CD4-positive, alpha-beta T cell treated with Interleukin-4 for 4 hours (primary cell): Measurements from ENCODE around the gene ACKR3.

Experiments
- DNase-seq: peaks from one replicate; pipeline ENCODE4 v3.0.0-alpha.2; 2020

The ACKR3 gene

DNA sequence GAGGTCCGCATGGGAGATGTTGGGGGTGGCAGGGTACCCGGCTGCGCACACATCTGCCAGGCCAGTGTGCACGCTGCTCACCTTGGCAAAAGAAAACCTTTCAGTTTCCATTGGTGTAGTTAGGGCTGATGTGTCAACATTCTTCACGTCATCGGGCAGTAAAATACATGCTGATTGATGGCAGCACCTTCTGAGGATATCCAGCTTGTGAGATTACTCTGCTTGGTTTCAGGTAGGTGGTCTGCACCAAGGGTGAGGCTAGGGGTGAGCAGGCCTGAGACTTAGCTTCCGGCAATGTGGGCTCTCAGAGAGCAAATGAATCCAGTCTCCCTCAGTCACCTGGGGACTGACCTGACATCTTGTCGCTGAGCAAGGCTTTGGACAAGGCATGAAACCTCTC is 19.3 kb upstream of the ACKR3 start:
- no peak for DNase-seq

DNA sequence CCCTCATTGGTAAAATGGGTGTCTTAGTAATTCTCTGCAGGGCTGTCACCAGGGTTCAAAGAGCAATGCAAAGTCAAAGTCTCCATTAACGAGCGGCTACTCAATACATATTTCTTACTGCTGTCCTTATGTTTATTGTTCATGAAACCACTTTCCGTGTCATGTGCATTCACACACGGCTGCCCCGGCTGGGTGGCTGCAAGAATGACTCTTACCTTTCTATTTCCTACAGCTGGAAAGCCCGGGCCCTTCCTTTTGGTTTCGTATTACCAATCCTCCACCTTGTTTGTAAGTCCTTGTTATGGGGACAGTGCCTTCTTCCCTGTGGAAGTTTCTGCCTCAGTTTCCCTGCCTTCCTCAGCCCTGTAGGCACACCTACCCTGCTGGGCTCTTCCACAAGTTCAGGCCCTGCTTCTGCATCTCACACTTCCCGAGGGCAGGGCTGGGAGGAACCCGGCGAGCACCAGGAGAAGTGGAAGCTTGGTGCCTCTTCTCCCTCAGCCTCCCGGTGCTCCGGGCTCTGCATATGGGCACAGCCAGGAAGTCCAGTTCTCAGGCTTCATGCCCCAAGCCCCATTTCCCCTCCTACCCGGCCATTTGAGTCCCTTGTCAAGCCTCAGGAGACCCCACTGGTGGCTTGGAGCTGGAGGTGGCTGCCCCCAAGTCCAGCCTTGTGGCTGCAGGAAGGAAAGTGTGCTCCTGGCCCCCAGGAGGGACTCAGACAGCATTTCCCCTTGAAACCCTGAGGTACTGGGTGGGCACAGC is 18.7 kb upstream of the ACKR3 start:
- DNase-seq, result no peak

DNA sequence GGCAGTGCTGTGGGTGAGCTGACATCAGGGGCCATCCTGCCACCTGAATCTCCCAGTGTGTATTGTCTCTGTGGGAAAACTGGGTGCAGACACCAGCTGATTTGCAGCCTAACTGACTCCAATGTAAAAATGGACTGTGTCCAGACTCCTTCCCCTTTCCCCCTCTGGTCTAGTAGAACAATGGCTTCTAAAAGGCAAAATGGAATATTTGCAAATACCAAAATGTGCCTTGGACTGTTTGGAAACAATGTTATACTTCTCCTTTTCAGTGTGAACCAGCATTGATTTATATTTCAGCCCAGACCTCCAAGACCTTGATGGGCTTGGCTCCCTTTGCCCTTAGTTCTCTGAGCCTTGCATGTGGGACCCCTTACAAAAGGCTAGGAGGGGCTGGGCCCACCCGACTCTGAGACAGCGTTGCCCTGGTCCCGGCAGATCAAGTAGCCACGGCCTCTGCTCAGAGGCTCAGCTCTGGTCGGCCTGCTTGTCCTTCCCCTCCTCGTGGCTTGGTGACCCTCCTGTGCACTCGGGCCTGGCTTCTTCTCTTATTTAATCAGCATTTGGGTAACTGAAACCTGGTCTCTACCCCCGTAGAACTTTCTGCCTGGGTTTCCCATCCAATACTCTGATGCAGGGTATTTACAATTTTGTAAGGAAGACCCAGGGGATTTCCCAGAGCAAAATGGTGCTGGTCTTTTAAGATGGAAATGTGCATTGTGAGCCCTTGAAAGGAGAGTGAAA is 18.0 kb upstream of the ACKR3 start:
- no peak for DNase-seq

DNA sequence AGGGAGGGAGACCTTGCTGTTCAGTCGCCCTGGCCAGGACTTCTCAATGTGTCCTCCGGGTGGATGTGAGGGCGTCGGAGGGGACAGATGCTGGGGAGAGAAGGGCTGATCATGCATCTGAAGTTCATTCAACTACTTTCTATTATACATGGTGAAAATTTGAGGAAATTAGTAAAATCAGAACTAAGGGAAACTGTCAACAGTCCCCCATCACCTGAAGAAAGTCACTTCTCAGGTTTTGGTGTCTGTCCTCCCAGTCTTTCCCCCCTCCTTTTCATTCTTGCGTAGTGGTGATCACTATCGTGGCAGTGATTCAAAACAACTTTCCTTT is 17.4 kb upstream of the ACKR3 start:
- DNase-seq, result no peak

DNA sequence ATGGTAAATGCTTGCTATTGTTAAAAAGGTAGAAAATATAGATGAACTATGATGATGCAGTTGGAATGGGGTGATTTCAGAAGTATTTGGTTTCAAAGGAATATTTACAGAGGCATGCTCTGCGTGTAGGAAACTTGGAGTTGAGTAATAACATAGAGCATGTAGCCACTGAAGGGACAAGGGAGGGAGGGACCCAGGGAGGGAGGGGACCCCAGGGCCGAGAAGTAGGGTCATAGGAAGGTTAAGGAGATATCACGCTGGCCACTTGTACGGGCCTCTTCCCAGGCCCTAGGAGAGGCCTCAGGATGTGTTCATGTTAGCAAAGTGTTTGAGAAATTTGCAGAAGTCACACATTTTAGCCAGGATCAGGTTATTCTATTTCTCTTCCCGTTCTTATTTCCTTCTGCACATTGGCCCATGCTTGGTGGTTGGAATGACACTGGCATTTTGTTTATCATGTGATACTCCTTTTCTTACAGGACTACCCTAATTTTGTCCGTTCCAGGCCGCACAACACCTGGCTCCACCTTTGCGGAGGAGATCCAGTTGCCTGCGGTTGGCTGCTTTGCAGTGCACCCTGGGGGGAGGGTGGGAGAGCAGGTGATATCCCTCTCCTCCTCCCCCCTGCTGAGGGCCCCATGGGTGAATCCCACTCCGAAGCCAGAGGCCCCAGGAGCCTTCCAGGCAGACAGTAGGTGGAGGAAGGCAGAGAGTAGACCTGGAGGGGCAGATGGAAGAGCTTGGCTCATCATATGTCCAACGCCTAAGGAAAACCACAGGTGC is 16.9 kb upstream of the ACKR3 start:
- no peak for DNase-seq

DNA sequence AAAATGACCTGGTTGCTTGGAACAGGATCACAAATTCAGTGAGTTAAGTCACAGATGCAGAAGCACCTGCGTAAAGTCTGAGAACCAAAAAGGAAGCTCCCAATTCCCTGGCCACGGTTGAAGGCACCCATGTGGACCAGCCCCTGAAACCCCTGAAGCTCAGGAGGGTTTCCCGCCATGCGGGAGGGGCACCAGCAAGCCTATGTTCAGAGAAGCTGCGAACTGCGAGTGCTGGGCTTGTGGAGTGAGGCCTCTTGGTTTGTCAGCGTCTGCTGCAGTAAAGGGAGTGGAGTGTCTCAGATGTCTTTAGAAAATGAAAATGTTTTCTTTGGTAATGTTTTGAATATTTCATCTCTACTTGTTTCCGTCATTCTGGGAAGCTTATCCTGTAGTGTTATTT is 16.1 kb upstream of the ACKR3 start:
- DNase-seq, result no peak

DNA sequence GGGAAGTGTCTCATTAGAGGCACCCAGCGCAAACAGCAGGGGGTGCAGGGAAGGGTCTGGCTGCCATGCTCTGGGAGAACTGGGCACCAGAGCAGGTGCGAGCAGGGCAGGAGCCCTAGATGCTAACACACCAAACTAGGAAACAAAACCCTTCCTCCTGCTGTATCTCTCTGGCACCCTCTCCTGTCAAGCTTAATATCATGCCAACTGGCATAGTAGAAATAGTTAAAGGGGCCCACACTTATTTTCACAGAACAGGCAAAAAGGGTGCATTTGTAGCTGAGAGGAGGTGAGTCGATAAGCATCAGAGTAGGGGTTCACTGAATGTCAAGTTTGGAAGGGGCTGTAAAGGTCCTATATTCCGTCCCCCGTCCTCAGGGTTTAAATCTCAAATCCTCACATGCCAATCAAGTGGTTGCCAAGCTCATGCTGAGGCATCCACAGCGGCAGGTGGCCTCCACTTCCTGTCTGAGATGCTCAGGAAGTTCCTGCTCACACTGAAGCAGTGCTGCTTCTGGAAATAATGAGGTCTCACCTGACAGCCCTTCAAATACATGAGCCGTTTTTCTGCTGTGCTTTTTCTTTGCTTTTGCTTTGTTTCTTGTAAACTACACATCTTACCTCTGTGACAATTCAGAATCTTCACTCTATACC is 14.9 kb upstream of the ACKR3 start:
- no peak for DNase-seq

DNA sequence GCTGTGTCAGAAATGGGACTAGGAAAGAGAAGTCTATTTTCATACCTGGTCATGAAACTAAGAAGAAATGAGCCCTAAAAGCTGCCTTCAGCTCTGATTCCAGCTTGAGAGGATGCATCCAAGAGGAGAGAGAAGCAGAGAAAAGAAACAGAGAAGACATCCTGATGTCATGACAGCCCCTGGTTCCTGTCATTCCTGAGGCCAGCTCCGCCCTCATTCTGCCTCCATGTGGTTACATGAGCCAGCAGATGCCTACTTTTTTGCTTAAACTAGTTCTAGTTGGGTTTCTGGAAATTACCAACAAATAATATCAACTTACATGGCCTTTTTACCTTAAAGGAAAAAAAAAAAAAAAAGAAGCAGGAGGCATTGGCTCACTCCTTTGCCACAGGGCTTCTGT is 14.1 kb upstream of the ACKR3 start:
- DNase-seq, result no peak

DNA sequence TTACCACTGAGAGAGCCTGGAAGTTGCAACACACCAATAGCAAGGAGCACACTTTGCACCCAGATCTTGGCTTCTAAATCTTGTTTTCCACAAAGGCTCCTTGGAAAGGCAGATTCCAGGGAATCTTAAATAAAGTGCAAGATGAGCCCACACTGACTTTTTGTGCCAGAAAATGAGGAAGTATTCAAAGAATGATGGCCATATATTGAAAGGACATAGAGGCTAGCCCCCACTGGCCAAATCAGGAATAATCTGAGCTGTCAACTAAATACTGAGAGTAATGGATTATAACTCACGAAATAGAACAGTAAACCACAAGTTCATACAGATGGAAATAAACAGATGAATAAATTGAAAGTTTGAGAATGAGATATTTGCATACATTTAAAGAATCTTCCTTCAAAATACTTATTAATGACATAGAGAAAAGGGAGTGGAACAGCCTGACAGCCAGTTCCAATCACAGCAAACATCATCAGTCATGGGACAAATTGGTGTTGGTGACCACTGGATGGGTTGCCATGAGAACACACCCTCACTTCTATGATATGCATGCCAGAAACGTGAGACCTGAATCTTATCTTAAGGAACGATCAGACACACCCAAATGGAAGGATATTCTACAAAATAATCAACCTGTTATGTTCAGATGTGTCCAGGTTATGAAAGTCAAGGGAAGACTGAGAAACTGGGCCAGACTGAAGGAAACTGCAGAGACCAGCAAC is 12.2 kb upstream of the ACKR3 start:
- no peak for DNase-seq

DNA sequence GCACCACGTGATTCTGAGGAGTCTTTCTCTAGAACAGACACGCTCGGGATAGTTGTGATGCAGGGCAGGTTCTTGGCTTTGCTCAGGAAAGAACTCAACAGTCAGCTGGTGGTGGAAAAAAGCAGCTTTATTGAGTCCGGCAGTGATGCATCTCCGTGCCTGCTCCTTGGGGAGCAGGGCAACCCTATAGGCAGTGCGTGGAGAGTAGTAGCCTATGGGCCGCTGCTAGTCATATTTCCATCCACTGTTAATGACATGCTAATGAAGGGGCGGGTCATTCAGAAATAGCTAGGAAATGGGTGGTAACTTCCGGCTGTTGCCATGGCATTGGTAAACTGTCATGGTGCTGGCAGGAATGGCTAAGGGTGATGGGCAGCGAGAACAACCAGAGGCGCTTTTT is 11.6 kb upstream of the ACKR3 start:
- DNase-seq, result no peak

DNA sequence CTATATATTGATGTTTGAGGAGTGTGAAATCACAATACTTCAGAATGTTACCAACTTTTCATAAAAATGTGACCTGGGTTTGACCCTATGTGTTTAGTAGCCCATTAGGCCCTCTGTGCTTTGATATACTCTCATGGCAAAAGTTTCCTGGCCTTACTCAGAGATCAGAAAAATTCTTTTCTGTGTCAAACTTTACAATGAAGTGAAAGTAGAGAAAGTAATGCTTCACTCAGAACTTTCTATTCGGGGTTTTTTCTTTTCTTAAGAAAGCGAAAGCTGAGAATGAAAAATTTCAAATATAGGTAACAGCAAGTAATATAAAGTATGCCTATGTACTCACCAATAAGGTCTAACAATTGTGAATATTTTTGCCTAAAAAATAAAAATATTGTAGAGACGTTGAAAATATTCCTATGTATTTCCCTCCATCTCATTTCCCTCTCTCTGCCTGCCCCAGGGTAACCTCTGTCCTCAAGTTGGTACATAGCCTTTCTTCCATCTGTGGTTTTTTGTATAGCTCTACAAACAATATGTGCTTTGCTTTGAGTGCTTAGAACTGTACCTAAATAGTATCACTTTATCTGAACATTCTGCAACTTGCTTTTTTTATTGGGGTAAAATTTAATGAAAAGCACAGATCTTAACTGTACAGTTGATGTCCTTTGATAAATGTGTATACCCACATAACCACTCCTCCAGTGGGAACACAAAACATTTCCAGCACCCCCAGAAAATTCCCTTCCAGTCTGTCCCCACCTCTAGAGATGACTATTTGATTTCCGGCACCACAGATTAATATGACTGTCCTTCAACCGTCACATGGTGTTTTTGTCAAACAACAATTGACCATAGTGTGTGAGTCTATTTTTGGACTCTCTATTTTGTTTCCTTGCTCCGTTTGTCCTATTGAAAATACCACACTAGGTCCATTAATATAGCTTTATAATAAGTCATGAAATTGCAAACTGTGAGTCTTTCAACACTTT is 10.3 kb upstream of the ACKR3 start:
- no peak for DNase-seq

DNA sequence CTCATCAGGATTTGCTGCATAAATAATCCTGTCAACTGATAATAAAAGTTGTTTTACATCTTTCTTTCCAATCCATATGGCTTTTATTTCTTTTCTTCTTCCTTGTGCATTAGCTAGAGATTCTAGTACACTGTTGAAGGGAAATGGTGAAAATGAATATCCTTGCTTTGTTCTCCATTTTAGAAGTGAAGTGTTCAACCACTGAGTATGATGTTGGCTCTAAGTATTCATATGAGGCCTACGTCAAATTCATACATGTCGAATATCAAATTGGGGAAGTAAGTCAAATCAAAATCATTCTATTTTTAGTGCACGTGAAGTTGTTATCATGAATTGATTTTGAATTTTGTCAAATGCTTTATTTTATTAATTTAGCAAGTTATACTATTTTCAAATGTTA is 7.8 kb upstream of the ACKR3 start:
- DNase-seq, result no peak

DNA sequence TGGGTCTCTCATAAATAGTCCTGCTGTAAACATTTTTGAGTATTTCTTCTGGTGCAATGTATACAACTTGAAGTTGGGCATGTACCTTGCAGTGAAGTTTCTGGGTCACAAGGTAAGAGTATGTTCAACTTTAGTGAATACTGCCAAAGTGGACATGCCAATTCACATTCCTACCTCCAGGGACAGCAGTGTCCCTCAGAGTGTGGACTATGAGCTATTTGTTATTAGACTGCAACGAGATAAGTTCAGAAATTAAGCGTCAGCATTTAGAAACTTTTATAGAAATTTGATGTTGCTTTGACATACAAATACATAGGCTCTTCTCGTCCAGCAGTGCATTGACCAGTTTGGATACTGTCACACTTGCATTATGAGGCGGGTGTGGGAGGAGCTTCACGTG is 7.2 kb upstream of the ACKR3 start:
- DNase-seq, result no peak

DNA sequence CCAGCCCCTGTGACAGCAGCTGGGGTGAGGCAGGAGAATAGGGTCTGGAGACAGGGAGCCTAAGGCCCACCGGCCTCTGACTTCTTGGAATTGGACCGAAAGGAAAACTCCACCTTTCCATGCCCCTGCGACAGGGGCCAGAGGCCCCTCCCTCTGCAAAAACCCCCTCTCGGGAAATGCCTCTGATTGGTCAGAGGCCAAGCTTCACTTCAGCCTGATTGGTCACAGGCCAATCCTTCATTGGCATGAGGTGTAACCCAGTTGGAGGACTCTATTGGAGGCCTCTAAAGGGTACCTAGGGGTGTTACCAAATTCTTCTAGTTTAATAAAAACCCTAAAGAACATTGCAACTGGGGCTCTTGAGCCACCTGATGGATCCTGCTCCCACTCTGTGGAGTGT is 5.7 kb upstream of the ACKR3 start:
- no peak for DNase-seq

DNA sequence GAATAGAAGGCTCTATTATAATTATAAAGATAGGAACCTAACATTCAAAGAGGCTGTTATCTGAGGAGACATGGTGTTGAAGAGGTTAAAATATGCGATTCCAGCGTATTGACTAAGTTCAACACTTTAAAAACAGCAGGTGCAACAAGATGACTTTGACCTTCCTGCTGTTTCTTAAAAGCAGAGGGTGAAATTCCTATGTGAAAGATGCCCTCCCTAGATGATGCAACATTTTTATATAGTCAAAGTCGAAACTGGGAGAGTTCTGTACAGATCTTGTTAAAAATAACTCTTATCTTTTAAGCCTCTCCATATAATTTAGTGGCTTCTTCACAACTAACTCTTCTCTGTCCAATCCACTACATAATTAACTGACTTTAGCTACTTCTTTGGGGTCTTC is 4.4 kb upstream of the ACKR3 start:
- DNase-seq, result no peak

DNA sequence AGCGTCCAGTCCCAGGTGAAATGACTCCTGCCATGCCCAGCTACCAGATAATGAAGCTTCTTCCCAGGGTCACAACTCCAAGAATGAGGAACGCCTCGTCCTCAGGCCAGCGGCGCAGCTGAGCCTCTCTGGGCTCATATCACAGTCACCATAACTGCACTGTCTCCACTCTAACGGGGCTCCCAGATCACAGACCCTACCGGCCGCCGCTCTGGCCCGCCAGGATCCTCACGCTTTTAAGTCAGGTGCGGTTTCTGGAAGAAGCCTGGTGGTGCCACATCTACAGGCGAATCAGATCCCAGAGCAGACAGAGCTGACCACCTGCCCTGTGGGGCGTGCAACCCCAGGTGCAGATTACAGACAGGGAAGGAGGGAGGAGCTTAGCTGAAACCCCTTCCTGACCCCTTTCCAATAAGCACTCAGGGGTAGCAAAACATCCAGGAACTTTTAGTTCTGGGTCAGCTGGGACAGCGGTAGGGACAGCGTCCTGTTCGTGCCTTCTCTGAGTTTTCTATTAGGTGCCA is 3.7 kb upstream of the ACKR3 start:
- no peak for DNase-seq

DNA sequence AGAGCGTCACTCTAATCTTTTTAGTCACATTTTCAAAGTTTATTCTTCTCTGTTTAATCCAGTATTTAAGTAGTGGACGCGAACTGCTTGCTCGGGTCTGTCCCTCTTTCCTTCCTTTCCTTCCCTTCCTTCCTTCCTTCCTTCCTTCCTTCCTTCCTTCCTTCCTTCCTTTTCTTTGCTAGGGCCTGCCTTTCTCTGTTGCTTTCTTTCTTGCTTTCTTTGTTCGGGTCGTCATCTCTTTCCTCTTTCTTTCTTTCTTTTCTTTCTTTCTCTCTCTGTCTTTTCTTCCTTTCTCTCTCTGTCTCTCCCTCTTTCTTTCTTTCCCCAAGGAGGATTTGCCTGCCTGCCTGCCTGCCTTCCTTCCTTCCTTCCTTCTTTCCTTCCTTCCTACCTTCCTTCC is 3.0 kb upstream of the ACKR3 start:
- DNase-seq, result no peak

DNA sequence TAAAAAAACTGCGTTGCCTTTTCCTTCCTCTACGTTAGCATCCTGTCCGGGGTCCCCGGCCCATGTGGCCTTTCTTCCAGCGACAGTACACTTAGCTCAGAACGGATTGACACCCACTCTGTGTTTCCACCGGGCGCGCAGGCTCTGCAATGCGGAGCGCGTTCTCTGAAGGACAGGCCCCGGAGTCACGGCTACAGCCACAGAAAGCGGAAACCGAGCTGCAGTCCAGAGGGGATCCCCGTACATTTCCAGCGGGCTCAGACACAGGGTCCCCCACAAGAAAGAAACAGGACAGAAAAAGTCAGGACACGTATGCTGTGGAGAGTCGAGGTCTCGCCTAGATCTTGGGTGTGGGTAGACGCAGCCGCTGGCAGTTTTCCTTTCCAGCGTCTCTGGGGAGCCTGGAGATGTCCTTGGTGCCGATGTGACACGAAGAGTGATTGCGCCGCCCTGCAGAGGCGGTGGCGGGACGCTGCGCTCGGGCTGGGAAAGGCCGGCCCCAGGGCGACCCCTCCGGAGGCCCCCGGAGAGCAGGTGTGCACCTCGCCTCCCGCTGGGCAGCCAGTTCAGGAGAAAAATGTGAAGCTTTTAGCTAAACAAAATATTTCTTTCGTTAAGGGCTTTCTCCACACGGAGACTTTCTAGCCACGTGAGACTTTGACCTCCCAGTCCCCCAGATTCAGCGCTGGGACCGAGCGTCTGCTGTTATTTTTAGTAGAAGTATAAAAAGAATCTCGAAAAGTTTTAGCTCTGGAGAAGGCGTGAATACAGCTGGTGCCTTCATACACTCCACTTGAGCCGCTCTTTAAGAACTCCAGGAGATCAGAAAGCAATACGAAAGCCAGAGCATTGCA is 1.3 kb upstream of the ACKR3 start:
- no peak for DNase-seq

DNA sequence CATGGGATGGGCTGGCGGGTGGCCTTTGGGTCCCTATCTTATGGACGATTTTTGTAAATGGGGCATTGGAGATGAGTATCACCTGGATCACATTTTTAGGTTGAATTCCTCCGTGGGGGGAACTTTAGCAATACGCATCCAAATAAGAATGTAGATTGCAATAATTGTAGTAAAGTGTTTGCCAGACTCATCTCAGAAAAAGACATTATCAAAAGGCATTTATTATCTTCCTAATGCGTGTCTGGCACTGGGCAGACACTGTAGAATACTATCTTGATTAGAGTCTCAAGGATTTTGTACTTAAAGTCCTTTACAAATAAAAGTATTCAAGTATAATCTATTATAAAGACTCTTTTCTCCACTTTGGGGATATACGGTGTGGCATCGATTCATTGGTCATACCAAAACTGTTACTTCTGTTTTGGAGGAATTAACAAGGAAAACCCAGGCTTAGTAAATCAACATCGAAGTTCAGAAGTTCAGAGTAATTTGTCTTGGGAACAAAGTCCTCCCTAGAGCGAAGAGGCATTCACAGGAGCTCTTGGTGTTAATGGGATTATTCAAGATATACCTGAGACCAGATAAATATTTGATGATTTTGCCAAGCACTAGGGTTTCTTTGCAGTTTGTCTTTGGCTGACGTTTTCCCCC is 578 bp upstream of the ACKR3 start:
- no peak for DNase-seq
